ENCODE data around the gene TNFSF15. TPM values are rescaled to one million over a fixed set of nuclear protein-coding genes. Genes with fewer than 3 reads are reported as not detected.

Gene TNFSF15
- total RNA-seq, 1 donor from 2014 or later: 12.2 TPM

GRCh38 chr9:114813717-114814418, 8.0 kb upstream of the TNFSF15 start:
- Mint-ChIP-seq H3K9me3 (peaks cover 6% of the 10 kb centered on the region), H3K4me1 (peaks cover 22% of the 10 kb centered on the region), H3K27me3 (ENCODE audit: low read depth) (no peaks in the 10 kb centered on the region), H3K36me3 (no peaks in the 10 kb centered on the region), H3K27ac (no peak overlapping the region), H3K4me3 (no peak overlapping the region)
- no peak for DNase-seq (ENCODE audit: low spot score in 2 of 2, unreplicated experiment in 2 of 2)
- TF ChIP-seq CTCF (IDR thresholded peaks at IDR 0.05; ENCODE audit: unreplicated experiment): no peak

- TF ChIP-seq CTCF (IDR thresholded peaks at IDR 0.05; ENCODE audit: unreplicated experiment): no peak
- H3K4me3 Mint-ChIP-seq: no peak overlapping the region
- no peaks in the 10 kb centered on the region for H3K36me3 Mint-ChIP-seq
- H3K4me1 Mint-ChIP-seq: peaks cover 22% of the 10 kb centered on the region
- no peaks in the 10 kb centered on the region for H3K27me3 Mint-ChIP-seq (ENCODE audit: low read depth)
- no peak for DNase-seq (ENCODE audit: low spot score in 2 of 2, unreplicated experiment in 2 of 2)
- peak overlapping the region; percentile 76 for H3K27ac Mint-ChIP-seq
- peaks cover 6% of the 10 kb centered on the region for H3K9me3 Mint-ChIP-seq
These were observed 6.3 kb upstream of the TNFSF15 start for GRCh38 chr9:114811966-114812636.

- no peak for TF ChIP-seq CTCF (IDR thresholded peaks at IDR 0.05; ENCODE audit: unreplicated experiment)
- H3K9me3 Mint-ChIP-seq: peaks cover 6% of the 10 kb centered on the region
- no peak for DNase-seq (ENCODE audit: low spot score in 2 of 2, unreplicated experiment in 2 of 2)
- H3K4me1 Mint-ChIP-seq: peaks cover 30% of the 10 kb centered on the region
- no peak overlapping the region for H3K4me3 Mint-ChIP-seq
- H3K27ac Mint-ChIP-seq: peak overlapping the region; percentile 75
- no peaks in the 10 kb centered on the region for H3K27me3 Mint-ChIP-seq (ENCODE audit: low read depth)
- no peaks in the 10 kb centered on the region for H3K36me3 Mint-ChIP-seq
These were observed 5.5 kb upstream of the TNFSF15 start for GRCh38 chr9:114811301-114811700.

GRCh38 chr9:114810614-114811013, 4.8 kb upstream of the TNFSF15 start:
- H3K27me3 Mint-ChIP-seq (ENCODE audit: low read depth): no peaks in the 10 kb centered on the region

GRCh38 chr9:114806526-114806900, 674 bp upstream of the TNFSF15 start:
- DNase-seq (ENCODE audit: low spot score in 2 of 2, unreplicated experiment in 2 of 2): no peak
- Mint-ChIP-seq H3K4me3 (peak overlapping the region; percentile 67), H3K4me1 (peaks cover 48% of the 10 kb centered on the region), H3K9me3 (no peaks in the 10 kb centered on the region), H3K27me3 (ENCODE audit: low read depth) (no peaks in the 10 kb centered on the region), H3K27ac (peak overlapping the region; percentile 98), H3K36me3 (no peaks in the 10 kb centered on the region)
- no peak for TF ChIP-seq CTCF (IDR thresholded peaks at IDR 0.05; ENCODE audit: unreplicated experiment)

More at GRCh38 chr9:114810614-114811013, 4.8 kb upstream of the TNFSF15 start:
- H3K4me1 Mint-ChIP-seq: peaks cover 37% of the 10 kb centered on the region
- H3K4me3 Mint-ChIP-seq: no peak overlapping the region
- no peak overlapping the region for H3K27ac Mint-ChIP-seq
- DNase-seq (ENCODE audit: low spot score in 2 of 2, unreplicated experiment in 2 of 2): no peak
- TF ChIP-seq CTCF (IDR thresholded peaks at IDR 0.05; ENCODE audit: unreplicated experiment): no peak
- H3K36me3 Mint-ChIP-seq: no peaks in the 10 kb centered on the region
- H3K9me3 Mint-ChIP-seq: peaks cover 6% of the 10 kb centered on the region
